Keratinocyte (primary cell): ENCODE measurements around the gene ERI3. TPM values are rescaled to one million over a fixed set of nuclear protein-coding genes. Genes with fewer than 3 reads are reported as not detected.

Source experiments
- DNase-seq: peaks from one replicate; pipeline ENCODE4 v3.0.0-alpha.2; 2011; ENCODE audit warnings: low read depth, missing footprints, low spot score
- FAIRE-seq: peaks from 2 replicates; lab custom pipeline; 2011; peaks lifted over from hg19 to GRCh38; lab: Jason Lieb, UNC
- H2AFZ ChIP-seq: 2 replicates; pipeline ENCODE4 v1.6.0; 2012; ENCODE audit warnings: low read length, control low read depth, inconsistent platforms; ENCODE audit not compliant: control insufficient read depth
- H3K27ac ChIP-seq: 2 replicates; pipeline ENCODE4 v1.5.1; 2011; ENCODE audit warnings: low read length; ENCODE audit not compliant: control insufficient read depth, insufficient read depth
- H3K27me3 ChIP-seq: 3 replicates; pipeline ENCODE4 v1.6.0; 2011; ENCODE audit warnings: low read length; ENCODE audit not compliant: control insufficient read depth, insufficient read depth; ENCODE audit errors: extremely low read depth
- H3K36me3 ChIP-seq, 2 experiments: 2 replicates in 1 of 2; 3 replicates in 1 of 2; pipeline ENCODE4 v1.5.1; 2011; ENCODE audit warnings: low read length in 2 of 2, mild to moderate bottlenecking in 1 of 2; ENCODE audit not compliant: control insufficient read depth in 2 of 2, insufficient read depth in 2 of 2; ENCODE audit errors: extremely low read depth in 1 of 2
- H3K4me1 ChIP-seq: 3 replicates; pipeline ENCODE4 v1.5.1; 2011; ENCODE audit warnings: low read length; ENCODE audit not compliant: control insufficient read depth, insufficient read depth; ENCODE audit errors: extremely low read depth
- H3K4me2 ChIP-seq: 3 replicates; pipeline ENCODE4 v1.6.0; 2011; ENCODE audit warnings: low read depth, low read length; ENCODE audit not compliant: control insufficient read depth, insufficient read depth; ENCODE audit errors: extremely low read depth
- H3K4me3 ChIP-seq, 3 experiments: fragments of 200-600 bp in 1 of 3; sonication (generic) in 1 of 3; 2 replicates in 2 of 3; 3 replicates in 1 of 3; pipeline ENCODE4 v1.5.1; 2011 to 2016; ENCODE audit warnings: low read length in 3 of 3, mild to moderate bottlenecking in 3 of 3, control low read depth in 2 of 3, inconsistent platforms in 1 of 3, low read depth in 1 of 3, mixed read lengths in 1 of 3, mixed run types in 1 of 3, moderate library complexity in 1 of 3; ENCODE audit not compliant: control insufficient read depth in 2 of 3, insufficient read depth in 2 of 3; ENCODE audit errors: extremely low read depth in 1 of 3
- H3K79me2 ChIP-seq: 2 replicates; pipeline ENCODE4 v1.6.0; 2012; ENCODE audit warnings: low read length; ENCODE audit not compliant: control insufficient read depth, insufficient read depth
- H3K9ac ChIP-seq: 3 replicates; pipeline ENCODE4 v1.6.0; 2011; ENCODE audit warnings: low read length; ENCODE audit not compliant: control insufficient read depth, insufficient read depth; ENCODE audit errors: extremely low read depth
- H3K9me1 ChIP-seq: 3 replicates; pipeline ENCODE4 v1.6.0; 2011; ENCODE audit warnings: low read length; ENCODE audit not compliant: control insufficient read depth, insufficient read depth; ENCODE audit errors: extremely low read depth
- H3K9me3 ChIP-seq: 2 replicates; pipeline ENCODE4 v1.5.1; 2012; ENCODE audit warnings: low read depth, low read length; ENCODE audit not compliant: control insufficient read depth
- H4K20me1 ChIP-seq: 3 replicates; pipeline ENCODE4 v1.6.0; 2011; ENCODE audit warnings: low read length; ENCODE audit not compliant: control insufficient read depth, insufficient read depth; ENCODE audit errors: extremely low read depth
- CTCF ChIP-seq, 3 experiments: IDR thresholded peaks in 1 of 3; conservative IDR thresholded peaks in 1 of 3; optimal IDR thresholded peaks in 1 of 3; 2 replicates in 2 of 3; 3 replicates in 1 of 3; pipeline versions ENCODE3 to v1.5.1; 2011; ENCODE audit warnings: low read length in 3 of 3, mild to moderate bottlenecking in 3 of 3, moderate library complexity in 2 of 3, control low read depth in 1 of 3, inconsistent platforms in 1 of 3; ENCODE audit not compliant: insufficient read depth in 2 of 3; ENCODE audit errors: extremely low read depth in 1 of 3
- EZH2 ChIP-seq: IDR thresholded peaks from one replicate; pipeline ENCODE4 v1.6.1; 2012; ENCODE audit warnings: inconsistent platforms, mild to moderate bottlenecking, low read length, moderate library complexity
- dilution Hi-C: fragments of 300-500 bp; cut with MboI; formaldehyde crosslinking; loops from one replicate; pipeline ENCODE4 v1.7.0; 2020; ENCODE audit warnings: low sequenced_read_pairs; ENCODE audit not compliant: extremely low pct_ligation_motif_present
- polyA plus RNA-seq, 5 experiments: library from polyadenylated mRNA; depleted of rRNA in 3 of 5; stranded (reverse) in 3 of 5; stranded (forward) in 1 of 5; unstranded in 1 of 5; fragments of >200 nt; gene quantifications; 1 replicate in 1 of 5; 2 replicates in 3 of 5; 3 replicates in 1 of 5; pipeline versions ENCODE4 v1.2.1 to v1.2.3, GENCODE V29; 2011 to 2012; ENCODE audit warnings: missing spikeins in 2 of 5, low read depth in 1 of 5, low replicate concordance in 1 of 5

ERI3 gene
- polyA plus RNA-seq, 1 donor (not counting 4 experiments of a cell fraction or from before 2014, with no cell fraction given), result 43.7 TPM

- Histone ChIP-seq H3K79me2 (no peaks in the 10 kb centered on the region), H4K20me1 (no peaks in the 10 kb centered on the region), H3K4me2 (no peak overlapping the region), H3K27ac (no peak overlapping the region), H3K9me1 (no peaks in the 10 kb centered on the region), H3K9me3 (no peaks in the 10 kb centered on the region), H3K36me3 (no peaks in the 10 kb centered on the region), H3K4me3 (no peak overlapping the region), H3K27me3 (peaks cover 7% of the 10 kb centered on the region), H3K4me1 (no peaks in the 10 kb centered on the region), H3K9ac (no peak overlapping the region), H2AFZ (no peak overlapping the region)
- dilution Hi-C loops, result no loop called here
- TF ChIP-seq CTCF (optimal IDR thresholded peaks at IDR 0.05 in 1 of 3, IDR thresholded peaks at IDR 0.05 in 1 of 3, conservative IDR thresholded peaks at IDR 0.05 in 1 of 3; ENCODE audit: extremely low read depth in 1 of 3, insufficient read depth in 2 of 3, low read length in 3 of 3) (peak; percentile 70 to 75 (median 70)), EZH2 (no peak)
- no peak for DNase-seq
- no peak for FAIRE-seq
These were observed 23.1 kb upstream of the ERI3 start for GRCh38 chr1:44377925-44378784.

- H2AFZ ChIP-seq, result no peak overlapping the region
- H3K9ac ChIP-seq, result no peak overlapping the region
- H3K27ac ChIP-seq, result no peak overlapping the region
- H3K4me3 ChIP-seq, result no peak overlapping the region
- no peak for TF ChIP-seq EZH2
- TF ChIP-seq CTCF (optimal IDR thresholded peaks at IDR 0.05 in 1 of 3, IDR thresholded peaks at IDR 0.05 in 1 of 3, conservative IDR thresholded peaks at IDR 0.05 in 1 of 3; ENCODE audit: extremely low read depth in 1 of 3, insufficient read depth in 2 of 3, low read length in 3 of 3), result no peak
- H3K79me2 ChIP-seq, result no peaks in the 10 kb centered on the region
- no peaks in the 10 kb centered on the region for H3K9me1 ChIP-seq
- no peak for FAIRE-seq
- H3K9me3 ChIP-seq, result no peaks in the 10 kb centered on the region
- no peaks in the 10 kb centered on the region for H4K20me1 ChIP-seq
- no peaks in the 10 kb centered on the region for H3K36me3 ChIP-seq
- DNase-seq, result no peak
- dilution Hi-C loops, result no loop called here
- no peaks in the 10 kb centered on the region for H3K4me1 ChIP-seq
- no peak overlapping the region for H3K4me2 ChIP-seq
- peaks cover 5% of the 10 kb centered on the region for H3K27me3 ChIP-seq
These were observed 20.5 kb upstream of the ERI3 start for GRCh38 chr1:44375547-44375946.
